Colonic mucosa (tissue), 4 donors: ENCODE measurements around the gene SLC25A41. TPM values are rescaled to one million over a fixed set of nuclear protein-coding genes. Genes with fewer than 3 reads are reported as not detected.

Source experiments
- DNase-seq: peaks from one replicate; pipeline ENCODE4 v3.0.0-alpha.2; 2020
- H3K27ac ChIP-seq: fragments of 200-600 bp; one replicate; pipeline ENCODE4 v1.8.0; 2021
- H3K27me3 ChIP-seq: fragments of 200-600 bp; one replicate; pipeline ENCODE4 v1.8.0; 2021
- H3K36me3 ChIP-seq: fragments of 200-600 bp; one replicate; pipeline ENCODE4 v1.8.0; 2021
- H3K4me1 ChIP-seq: fragments of 200-600 bp; one replicate; pipeline ENCODE4 v1.8.0; 2021; ENCODE audit warnings: mild to moderate bottlenecking
- H3K4me3 ChIP-seq: fragments of 200-600 bp; one replicate; pipeline ENCODE4 v1.8.0; 2021
- H3K9ac ChIP-seq, 2 donors: one replicate each; pipeline ENCODE4 v1.7.0; 2013; ENCODE audit warnings: control low read depth in 2 of 2, low read depth in 2 of 2, low read length in 2 of 2
- H3K9me3 ChIP-seq: fragments of 200-600 bp; one replicate; pipeline ENCODE4 v1.8.0; 2021
- intact Hi-C: fragments of 100-400 bp; cut with DNase I; formaldehyde crosslinking; loops from one replicate; pipeline ENCODE4 v1.14.1; 2022
- total RNA-seq, 2 donors: library from RNA; stranded (reverse); fragmentation: NEBNext Ultra II Directional in 1 of 2; extraction: Animal tissue kit (Norgen Biotek cat#: 25700) in 1 of 2; gene quantifications; one replicate each; pipeline ENCODE4 v1.2.1, GENCODE V29; 2021
- TF ChIP-seq, protein P1 (sequence below): fragments of 200-600 bp; IDR thresholded peaks from one replicate; pipeline ENCODE4 v1.8.0; 2022; ENCODE audit warnings: antibody characterized with exemption, mild to moderate bottlenecking
- donor health status: healthy.
- donor health status: DM: no; HTN: no; CAD: no.
- donor health status: DM: no; HTN: no; CAD: no.

SLC25A41 gene
- total RNA-seq, 2 donors from 2014 or later: 1.8 TPM; not detected in 1

DNA sequence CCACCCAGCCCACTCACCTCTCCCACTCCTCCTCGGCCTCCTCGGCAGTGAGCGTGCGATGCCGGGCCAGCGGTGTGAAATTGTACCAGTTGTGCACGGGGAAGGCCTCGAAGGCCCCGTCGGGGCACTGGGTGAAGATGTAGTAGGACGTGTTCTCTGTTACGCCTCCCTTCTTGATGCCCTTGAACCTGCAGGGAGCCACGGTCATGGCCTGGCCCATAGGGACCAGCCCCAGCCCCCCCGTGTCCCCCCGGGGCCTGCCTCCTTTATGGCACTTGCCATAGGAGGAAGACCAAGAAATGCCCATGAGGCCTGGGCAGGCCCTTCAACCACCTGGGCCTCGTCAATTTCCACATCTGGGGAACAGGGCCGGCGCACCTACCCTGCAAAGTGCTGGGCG, 46.2 kb downstream of the SLC25A41 start:
- H3K9me3 ChIP-seq: no peaks in the 10 kb centered on the region
- H3K9ac ChIP-seq: no peak overlapping the region
- H3K4me1 ChIP-seq: peaks cover 8% of the 10 kb centered on the region
- no peak overlapping the region for H3K27ac ChIP-seq
- no peak overlapping the region for H3K4me3 ChIP-seq
- intact Hi-C loops: no loop called here
- no peaks in the 10 kb centered on the region for H3K27me3 ChIP-seq
- H3K36me3 ChIP-seq: peaks cover 15% of the 10 kb centered on the region
- DNase-seq: no peak
- TF ChIP-seq, protein P1, sequence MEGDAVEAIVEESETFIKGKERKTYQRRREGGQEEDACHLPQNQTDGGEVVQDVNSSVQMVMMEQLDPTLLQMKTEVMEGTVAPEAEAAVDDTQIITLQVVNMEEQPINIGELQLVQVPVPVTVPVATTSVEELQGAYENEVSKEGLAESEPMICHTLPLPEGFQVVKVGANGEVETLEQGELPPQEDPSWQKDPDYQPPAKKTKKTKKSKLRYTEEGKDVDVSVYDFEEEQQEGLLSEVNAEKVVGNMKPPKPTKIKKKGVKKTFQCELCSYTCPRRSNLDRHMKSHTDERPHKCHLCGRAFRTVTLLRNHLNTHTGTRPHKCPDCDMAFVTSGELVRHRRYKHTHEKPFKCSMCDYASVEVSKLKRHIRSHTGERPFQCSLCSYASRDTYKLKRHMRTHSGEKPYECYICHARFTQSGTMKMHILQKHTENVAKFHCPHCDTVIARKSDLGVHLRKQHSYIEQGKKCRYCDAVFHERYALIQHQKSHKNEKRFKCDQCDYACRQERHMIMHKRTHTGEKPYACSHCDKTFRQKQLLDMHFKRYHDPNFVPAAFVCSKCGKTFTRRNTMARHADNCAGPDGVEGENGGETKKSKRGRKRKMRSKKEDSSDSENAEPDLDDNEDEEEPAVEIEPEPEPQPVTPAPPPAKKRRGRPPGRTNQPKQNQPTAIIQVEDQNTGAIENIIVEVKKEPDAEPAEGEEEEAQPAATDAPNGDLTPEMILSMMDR: no peak

DNA sequence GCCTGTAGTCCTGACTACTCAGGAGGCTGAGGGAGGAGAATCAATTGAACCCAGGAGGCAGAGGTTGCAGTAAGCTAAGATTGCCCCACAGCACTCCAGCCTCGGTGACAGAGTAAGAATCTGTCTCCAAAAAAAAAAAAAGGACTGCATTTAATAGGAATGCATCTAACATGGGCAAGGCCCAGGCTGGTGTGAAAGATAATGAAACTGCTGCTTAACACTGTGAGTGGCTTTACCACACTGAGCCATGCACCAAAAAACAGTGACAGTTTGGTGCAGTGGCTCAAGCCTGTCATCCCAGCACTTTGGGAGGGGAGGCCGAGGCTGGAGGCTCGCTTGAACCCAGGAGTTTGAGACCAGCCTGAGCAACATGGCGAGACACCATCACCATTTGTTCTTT, 49.2 kb downstream of the SLC25A41 start:
- no peaks in the 10 kb centered on the region for H3K4me1 ChIP-seq
- no peak for DNase-seq
- H3K4me3 ChIP-seq: no peak overlapping the region
- H3K9me3 ChIP-seq: no peaks in the 10 kb centered on the region
- H3K27ac ChIP-seq: no peak overlapping the region
- TF ChIP-seq, protein P1: no peak
- intact Hi-C loops: no loop called here
- no peaks in the 10 kb centered on the region for H3K27me3 ChIP-seq
- no peak overlapping the region for H3K9ac ChIP-seq
- peaks cover 27% of the 10 kb centered on the region for H3K36me3 ChIP-seq

DNA sequence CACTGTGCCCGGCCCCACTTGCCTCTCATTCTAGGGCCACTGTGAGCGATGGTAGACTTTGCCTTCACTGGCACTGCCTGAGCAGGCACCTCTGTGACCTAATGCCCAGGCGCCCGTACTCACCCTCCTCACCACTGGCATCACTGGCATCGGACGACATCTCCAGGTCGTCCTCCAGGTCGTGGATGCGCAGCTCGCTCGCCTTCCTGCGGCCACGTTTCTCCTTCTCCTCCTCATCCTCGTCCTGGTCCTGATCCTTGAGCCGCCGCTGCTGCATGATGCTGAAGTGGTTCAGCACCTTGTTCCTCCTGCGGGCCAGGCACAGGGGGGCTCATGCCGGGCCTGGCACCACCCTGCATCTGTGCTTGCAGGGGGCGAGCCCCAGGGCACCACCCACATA, 50.4 kb downstream of the SLC25A41 start:
- TF ChIP-seq, protein P1: no peak
- no peak overlapping the region for H3K27ac ChIP-seq
- intact Hi-C loops: no loop called here
- no peaks in the 10 kb centered on the region for H3K9me3 ChIP-seq
- no peaks in the 10 kb centered on the region for H3K4me1 ChIP-seq
- H3K9ac ChIP-seq: no peak overlapping the region
- no peak overlapping the region for H3K4me3 ChIP-seq
- no peaks in the 10 kb centered on the region for H3K27me3 ChIP-seq
- H3K36me3 ChIP-seq: peaks cover 16% of the 10 kb centered on the region
- DNase-seq: no peak

DNA sequence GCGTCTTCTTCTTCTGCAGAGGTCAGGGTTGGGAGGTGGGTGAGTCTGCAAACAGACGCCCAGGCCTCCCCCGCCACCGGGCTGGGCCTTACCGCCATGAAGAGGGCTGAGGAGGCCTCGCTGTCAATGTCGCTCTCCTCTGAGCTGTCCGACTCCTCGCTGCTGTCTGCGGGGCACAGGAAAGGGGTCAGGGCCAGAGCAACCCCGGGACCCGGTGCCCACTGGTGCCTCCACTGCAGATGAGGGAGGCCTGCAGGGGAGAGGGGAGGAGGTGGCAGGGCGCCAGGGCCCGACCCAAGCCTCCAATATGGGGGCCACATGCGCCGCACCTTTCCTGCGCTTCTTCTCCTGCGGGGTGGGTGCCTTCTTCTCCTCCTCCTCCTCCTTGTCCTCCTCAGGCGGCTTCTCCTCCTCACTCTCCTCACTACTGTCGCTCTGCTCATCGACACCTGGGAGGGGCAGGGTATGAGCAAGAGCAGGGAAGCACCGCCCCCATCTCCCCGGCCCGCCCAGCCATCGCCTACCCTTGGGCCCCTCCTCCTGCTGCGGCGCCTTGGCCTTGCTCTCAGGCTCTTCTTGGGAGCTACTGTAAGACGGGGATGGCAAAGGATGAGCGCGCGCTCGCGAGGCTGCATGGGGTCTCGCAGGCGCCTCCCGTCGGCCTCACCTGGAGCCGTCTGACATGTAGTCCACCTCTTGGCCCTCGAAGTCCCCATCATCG, 52.4 kb downstream of the SLC25A41 start:
- intact Hi-C loops: no loop called here
- H3K27ac ChIP-seq: no peak overlapping the region

DNA sequence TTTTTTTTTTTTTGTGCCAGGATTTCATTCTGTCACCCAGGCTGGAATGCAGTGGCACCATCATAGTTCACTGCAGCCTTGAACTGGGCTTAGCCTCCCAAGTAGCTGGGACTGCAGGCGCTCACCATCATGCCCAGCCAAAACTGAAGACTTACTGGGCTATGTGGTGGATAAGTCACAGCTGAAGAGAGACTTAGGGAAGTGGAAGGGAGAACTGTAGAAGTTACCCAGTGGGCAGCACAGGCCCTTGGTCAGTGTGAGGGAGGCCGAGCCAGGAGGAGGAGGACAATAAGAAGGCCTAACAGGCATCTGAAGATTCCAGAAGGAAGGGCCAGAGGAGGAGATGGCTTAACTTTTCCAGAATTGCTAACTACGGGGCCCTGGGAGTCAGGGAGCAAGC, 53.8 kb downstream of the SLC25A41 start:
- DNase-seq: no peak
- TF ChIP-seq, protein P1: no peak
- Histone ChIP-seq H3K36me3 (peaks cover 14% of the 10 kb centered on the region), H3K4me3 (no peak overlapping the region), H3K27me3 (no peaks in the 10 kb centered on the region), H3K9ac (no peak overlapping the region), H3K9me3 (no peaks in the 10 kb centered on the region), H3K4me1 (no peaks in the 10 kb centered on the region), H3K27ac (no peak overlapping the region)
- intact Hi-C loops: no loop called here

More for the DNA sequence above, 52.4 kb downstream of the SLC25A41 start:
- H3K36me3 ChIP-seq: peaks cover 14% of the 10 kb centered on the region
- no peak overlapping the region for H3K4me3 ChIP-seq
- no peaks in the 10 kb centered on the region for H3K27me3 ChIP-seq
- TF ChIP-seq, protein P1: no peak
- no peaks in the 10 kb centered on the region for H3K9me3 ChIP-seq
- DNase-seq: no peak
- no peaks in the 10 kb centered on the region for H3K4me1 ChIP-seq
- H3K9ac ChIP-seq: no peak overlapping the region
